Measurements from ENCODE around the gene LRBA.

LRBA gene

GRCh38 chr4:150256225-150256620, 758.9 kb downstream of the LRBA start:
- no peaks in the 10 kb centered on the region for H3K27me3 ChIP-seq (ENCODE audit: insufficient read depth, low read length, poor library complexity)
- no peak for DNase-seq
- H3K9ac ChIP-seq (ENCODE audit: low read depth, low read length): no peak overlapping the region
- no peak overlapping the region for H3K4me3 ChIP-seq (ENCODE audit: low read depth in 1 of 2, low read length in 2 of 2)
- no peaks in the 10 kb centered on the region for H3K4me1 ChIP-seq (ENCODE audit: insufficient read depth, low read length)
- H2AFZ ChIP-seq (ENCODE audit: low read depth, low read length): no peak overlapping the region
- no peak for TF ChIP-seq EZH2 (IDR thresholded peaks at IDR 0.05; ENCODE audit: borderline replicate concordance, low read depth, low read length, severe bottlenecking)
- TF ChIP-seq CTCF (IDR thresholded peaks at IDR 0.05; ENCODE audit: borderline replicate concordance, extremely low read depth, low read length, poor library complexity, severe bottlenecking): no peak
- no peak overlapping the region for H3K27ac ChIP-seq (ENCODE audit: low read length)
- no peaks in the 10 kb centered on the region for H4K20me1 ChIP-seq (ENCODE audit: insufficient read depth, low read length)
- no peak overlapping the region for H3K4me2 ChIP-seq (ENCODE audit: insufficient read depth, low read length)
- no peaks in the 10 kb centered on the region for H3K36me3 ChIP-seq (ENCODE audit: insufficient read depth, low read length)
- no peaks in the 10 kb centered on the region for H3K79me2 ChIP-seq (ENCODE audit: insufficient read depth, low read length)
- ATAC-seq (ENCODE audit: insufficient read depth, low read depth): no peak
- H3K9me3 ChIP-seq (ENCODE audit: insufficient read depth, low read length, severe bottlenecking): no peaks in the 10 kb centered on the region

GRCh38 chr4:150255610-150256224, 759.4 kb downstream of the LRBA start:
- H3K27me3 ChIP-seq (ENCODE audit: insufficient read depth, low read length, poor library complexity): no peaks in the 10 kb centered on the region
- no peaks in the 10 kb centered on the region for H3K36me3 ChIP-seq (ENCODE audit: insufficient read depth, low read length)

GRCh38 chr4:150253965-150254630, 761.0 kb downstream of the LRBA start:
- TF ChIP-seq CTCF (IDR thresholded peaks at IDR 0.05; ENCODE audit: borderline replicate concordance, extremely low read depth, low read length, poor library complexity, severe bottlenecking) (no peak), EZH2 (IDR thresholded peaks at IDR 0.05; ENCODE audit: borderline replicate concordance, low read depth, low read length, severe bottlenecking) (no peak)
- H3K4me3 ChIP-seq (ENCODE audit: low read depth in 1 of 2, low read length in 2 of 2): no peak overlapping the region
- H3K4me1 ChIP-seq (ENCODE audit: insufficient read depth, low read length): no peaks in the 10 kb centered on the region
- H3K9ac ChIP-seq (ENCODE audit: low read depth, low read length): no peak overlapping the region
- H3K27me3 ChIP-seq (ENCODE audit: insufficient read depth, low read length, poor library complexity): no peaks in the 10 kb centered on the region
- no peaks in the 10 kb centered on the region for H3K36me3 ChIP-seq (ENCODE audit: insufficient read depth, low read length)
- ATAC-seq (ENCODE audit: insufficient read depth, low read depth) (no peak), DNase-seq (no peak)
- H4K20me1 ChIP-seq (ENCODE audit: insufficient read depth, low read length): no peaks in the 10 kb centered on the region
- no peaks in the 10 kb centered on the region for H3K79me2 ChIP-seq (ENCODE audit: insufficient read depth, low read length)
- H3K27ac ChIP-seq (ENCODE audit: low read length): no peak overlapping the region
- no peaks in the 10 kb centered on the region for H3K9me3 ChIP-seq (ENCODE audit: insufficient read depth, low read length, severe bottlenecking)
- H2AFZ ChIP-seq (ENCODE audit: low read depth, low read length): no peak overlapping the region
- H3K4me2 ChIP-seq (ENCODE audit: insufficient read depth, low read length): no peak overlapping the region

More at GRCh38 chr4:150255610-150256224, 759.4 kb downstream of the LRBA start:
- TF ChIP-seq EZH2 (IDR thresholded peaks at IDR 0.05; ENCODE audit: borderline replicate concordance, low read depth, low read length, severe bottlenecking) (no peak), CTCF (IDR thresholded peaks at IDR 0.05; ENCODE audit: borderline replicate concordance, extremely low read depth, low read length, poor library complexity, severe bottlenecking) (no peak)
- H4K20me1 ChIP-seq (ENCODE audit: insufficient read depth, low read length): no peaks in the 10 kb centered on the region
- no peak for DNase-seq
- H3K4me2 ChIP-seq (ENCODE audit: insufficient read depth, low read length): no peak overlapping the region
- H3K79me2 ChIP-seq (ENCODE audit: insufficient read depth, low read length): no peaks in the 10 kb centered on the region
- H3K27ac ChIP-seq (ENCODE audit: low read length): no peak overlapping the region
- no peaks in the 10 kb centered on the region for H3K4me1 ChIP-seq (ENCODE audit: insufficient read depth, low read length)
- ATAC-seq (ENCODE audit: insufficient read depth, low read depth): no peak
- no peak overlapping the region for H3K4me3 ChIP-seq (ENCODE audit: low read depth in 1 of 2, low read length in 2 of 2)
- no peak overlapping the region for H3K9ac ChIP-seq (ENCODE audit: low read depth, low read length)
- H3K9me3 ChIP-seq (ENCODE audit: insufficient read depth, low read length, severe bottlenecking): no peaks in the 10 kb centered on the region
- no peak overlapping the region for H2AFZ ChIP-seq (ENCODE audit: low read depth, low read length)
